Activated CD4-positive, alpha-beta T cell treated with anti-CD3 and anti-CD28 coated beads, Interleukin-2, amount 50 U/mL, for 16 hours (primary cell): ENCODE data around the gene EDNRA.

Experiments
- DNase-seq: peaks from one replicate; pipeline ENCODE4 v3.0.0-alpha.2; 2020

The EDNRA gene

DNA sequence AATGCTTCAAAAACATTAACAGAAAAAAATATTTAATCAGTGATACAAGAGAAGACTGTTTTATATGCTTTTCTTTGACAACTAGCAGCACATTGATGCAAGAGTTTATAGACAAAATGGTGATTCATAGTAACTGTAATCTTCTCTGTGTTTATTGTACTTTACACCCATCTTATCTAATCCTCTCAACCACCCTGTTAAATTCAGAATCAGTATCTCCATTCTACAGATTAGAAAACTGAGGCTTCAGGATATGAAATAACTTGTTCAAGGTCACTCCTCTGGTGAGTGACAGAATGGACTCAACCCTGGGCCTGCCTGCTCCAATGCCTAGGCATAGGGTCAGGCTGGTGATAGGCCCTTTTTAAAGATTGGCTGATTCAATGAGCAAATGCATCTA lies 110.2 kb downstream of the EDNRA start:
- no peak for DNase-seq

DNA sequence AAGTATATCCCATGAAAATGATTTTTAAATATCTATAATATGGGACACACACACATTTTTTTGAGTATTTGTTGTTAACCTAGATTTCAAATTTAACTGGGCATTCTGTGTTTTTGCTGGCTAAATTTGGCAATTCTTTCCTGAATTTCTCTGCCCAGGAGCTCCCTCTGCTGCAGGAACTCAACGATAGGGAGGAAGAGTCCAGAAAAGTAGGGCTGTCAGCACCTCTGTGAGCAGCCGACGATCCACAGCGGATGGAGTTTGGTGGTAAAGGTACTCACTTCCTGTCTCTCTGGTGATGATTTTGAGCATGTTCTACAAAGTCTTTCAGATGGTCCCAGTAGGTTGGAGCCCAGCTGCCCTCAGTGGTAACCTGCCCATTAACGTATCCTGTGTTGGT lies 113.2 kb downstream of the EDNRA start:
- DNase-seq, result no peak
